Parathyroid adenoma (tissue), 2 donors: ENCODE measurements around the gene TBC1D5.
"Not testable (repeated sequence)": the region's sequence is repeated elsewhere in the genome, so short reads cannot be mapped to it uniquely, and the experiment has no call there.

Experiments used
- H2AFZ ChIP-seq: fragments of 300-600 bp; sonication (generic); one replicate; pipeline ENCODE4 v1.7.0; 2017; ENCODE audit warnings: antibody characterized with exemption, mild to moderate bottlenecking
- H3K27ac ChIP-seq: fragments of 300-600 bp; sonication (generic); one replicate; pipeline ENCODE4 v1.7.0; 2017
- H3K27me3 ChIP-seq: fragments of 300-600 bp; sonication (generic); one replicate; pipeline ENCODE4 v1.7.0; 2017; ENCODE audit warnings: low read length; ENCODE audit not compliant: control insufficient read depth, insufficient read depth
- H3K36me3 ChIP-seq: fragments of 300-600 bp; sonication (generic); one replicate; pipeline ENCODE4 v1.7.0; 2017; ENCODE audit warnings: low read length; ENCODE audit not compliant: control insufficient read depth, insufficient read depth
- H3K4me1 ChIP-seq: fragments of 300-600 bp; sonication (generic); one replicate; pipeline ENCODE4 v1.7.0; 2017; ENCODE audit warnings: control low read depth
- H3K4me2 ChIP-seq: fragments of 300-600 bp; sonication (generic); one replicate; pipeline ENCODE4 v1.7.0; 2017; ENCODE audit warnings: low read length
- H3K4me3 ChIP-seq: fragments of 300-600 bp; sonication (generic); one replicate; pipeline ENCODE4 v1.7.0; 2017; ENCODE audit warnings: low read depth, low read length
- H3K79me2 ChIP-seq: fragments of 300-600 bp; sonication (generic); one replicate; pipeline ENCODE4 v1.7.0; 2017; ENCODE audit warnings: control low read depth
- H3K9ac ChIP-seq: fragments of 300-600 bp; sonication (generic); one replicate; pipeline ENCODE4 v1.7.0; 2017; ENCODE audit warnings: mild to moderate bottlenecking
- H3K9me3 ChIP-seq: fragments of 300-600 bp; sonication (generic); one replicate; pipeline ENCODE4 v1.7.0; 2017; ENCODE audit warnings: low read length; ENCODE audit not compliant: control insufficient read depth
- TF ChIP-seq, protein P1 (sequence below): fragments of 300-600 bp; sonication (generic); IDR thresholded peaks from one replicate; pipeline ENCODE4 v1.7.0; 2017; ENCODE audit warnings: antibody characterized with exemption, mild to moderate bottlenecking
- donor health status: primary hyperparathyroidism.

The TBC1D5 gene

DNA sequence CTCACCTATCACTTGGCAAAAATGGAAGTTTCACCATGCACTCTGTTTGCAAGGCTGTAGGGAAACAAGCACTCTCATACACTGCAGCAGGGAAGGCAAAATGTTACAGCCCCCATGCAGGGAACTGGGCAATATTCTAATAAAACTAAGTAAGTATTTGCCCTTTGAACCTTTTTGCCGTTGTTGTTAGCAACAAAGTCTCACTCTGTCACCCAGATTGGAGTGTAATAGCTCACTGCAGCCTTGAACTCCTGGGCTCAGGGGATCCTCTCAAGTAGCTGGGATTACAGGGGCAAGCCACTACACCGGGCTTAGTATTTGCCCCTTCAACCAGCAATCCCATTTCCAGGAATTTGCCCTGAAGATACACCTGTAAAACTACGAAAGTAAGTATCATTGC, 122.5 kb downstream of the TBC1D5 start:
- H3K9me3 ChIP-seq, result no peaks in the 10 kb centered on the region
- no peak overlapping the region for H3K27ac ChIP-seq

DNA sequence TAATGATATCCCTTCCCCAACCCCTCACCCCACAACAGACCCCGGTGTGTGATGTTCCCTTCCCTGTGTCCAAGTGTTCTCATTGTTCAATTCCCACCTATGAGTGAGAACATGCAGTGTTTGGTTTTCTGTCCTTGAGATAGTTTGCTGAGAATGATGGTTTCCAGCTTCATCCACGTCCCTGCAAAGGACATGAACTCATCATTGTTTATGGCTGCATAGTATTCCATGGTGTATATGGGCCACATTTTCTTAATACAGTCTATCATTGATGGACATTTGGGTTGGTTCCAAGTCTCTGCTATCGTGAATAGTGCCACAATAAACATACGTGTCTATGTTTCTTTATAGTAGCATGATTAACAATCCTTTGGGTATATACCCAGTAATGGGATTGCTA, 129.4 kb downstream of the TBC1D5 start:
- not testable (repeated sequence) for H3K79me2 ChIP-seq, H3K4me3 ChIP-seq, H3K4me1 ChIP-seq, H3K4me2 ChIP-seq, H3K9ac ChIP-seq, H3K36me3 ChIP-seq, H3K27ac ChIP-seq, H3K27me3 ChIP-seq, H2AFZ ChIP-seq, H3K9me3 ChIP-seq

More for the DNA sequence above, 122.5 kb downstream of the TBC1D5 start:
- H3K27me3 ChIP-seq, result no peaks in the 10 kb centered on the region
- H3K4me1 ChIP-seq, result no peaks in the 10 kb centered on the region
- H3K4me2 ChIP-seq, result no peak overlapping the region
- no peak overlapping the region for H2AFZ ChIP-seq
- TF ChIP-seq, protein P1, sequence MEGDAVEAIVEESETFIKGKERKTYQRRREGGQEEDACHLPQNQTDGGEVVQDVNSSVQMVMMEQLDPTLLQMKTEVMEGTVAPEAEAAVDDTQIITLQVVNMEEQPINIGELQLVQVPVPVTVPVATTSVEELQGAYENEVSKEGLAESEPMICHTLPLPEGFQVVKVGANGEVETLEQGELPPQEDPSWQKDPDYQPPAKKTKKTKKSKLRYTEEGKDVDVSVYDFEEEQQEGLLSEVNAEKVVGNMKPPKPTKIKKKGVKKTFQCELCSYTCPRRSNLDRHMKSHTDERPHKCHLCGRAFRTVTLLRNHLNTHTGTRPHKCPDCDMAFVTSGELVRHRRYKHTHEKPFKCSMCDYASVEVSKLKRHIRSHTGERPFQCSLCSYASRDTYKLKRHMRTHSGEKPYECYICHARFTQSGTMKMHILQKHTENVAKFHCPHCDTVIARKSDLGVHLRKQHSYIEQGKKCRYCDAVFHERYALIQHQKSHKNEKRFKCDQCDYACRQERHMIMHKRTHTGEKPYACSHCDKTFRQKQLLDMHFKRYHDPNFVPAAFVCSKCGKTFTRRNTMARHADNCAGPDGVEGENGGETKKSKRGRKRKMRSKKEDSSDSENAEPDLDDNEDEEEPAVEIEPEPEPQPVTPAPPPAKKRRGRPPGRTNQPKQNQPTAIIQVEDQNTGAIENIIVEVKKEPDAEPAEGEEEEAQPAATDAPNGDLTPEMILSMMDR, result no peak
- H3K79me2 ChIP-seq, result peaks cover 5% of the 10 kb centered on the region
- no peak overlapping the region for H3K9ac ChIP-seq
- H3K4me3 ChIP-seq, result no peak overlapping the region
- no peaks in the 10 kb centered on the region for H3K36me3 ChIP-seq

DNA sequence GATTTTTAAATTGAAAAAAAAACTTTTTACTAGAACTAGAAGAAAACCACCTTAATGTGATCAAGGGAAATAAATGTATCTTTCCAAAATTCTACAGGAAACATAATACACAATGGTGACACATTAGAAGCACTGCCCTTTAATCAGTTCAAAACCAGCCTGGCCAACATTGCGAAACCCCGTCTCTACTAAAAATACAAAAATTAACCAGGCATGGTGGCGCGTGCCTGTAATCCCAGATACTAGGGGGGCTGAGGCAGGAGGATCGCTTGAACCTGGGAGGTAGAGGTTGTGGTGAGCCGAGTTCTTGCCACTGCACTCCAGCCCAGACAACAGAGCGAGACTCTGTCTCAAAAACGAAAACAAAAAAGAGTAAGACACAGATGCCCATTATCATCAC, 134.5 kb downstream of the TBC1D5 start:
- H3K9me3 ChIP-seq, result no peaks in the 10 kb centered on the region

DNA sequence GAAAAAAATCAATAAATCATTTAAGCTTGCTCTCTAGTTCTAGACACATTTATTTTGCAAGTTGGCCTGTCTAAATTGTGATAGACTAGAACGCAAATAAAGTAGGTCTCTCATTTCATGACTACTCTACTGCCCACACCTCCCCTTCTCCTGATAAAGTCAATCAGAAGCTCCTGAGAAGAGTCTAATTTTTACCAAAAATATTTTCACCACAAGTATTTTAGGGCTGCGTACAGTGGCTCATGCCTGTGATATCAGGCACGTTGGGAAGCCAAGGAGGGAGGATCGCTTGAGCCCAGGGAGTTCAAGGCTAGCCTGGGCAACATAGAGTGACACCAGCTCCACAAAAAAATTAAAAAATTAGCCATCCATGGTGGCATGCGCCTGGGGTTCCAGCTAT, 136.5 kb downstream of the TBC1D5 start:
- no peak overlapping the region for H2AFZ ChIP-seq
- H3K9me3 ChIP-seq, result no peaks in the 10 kb centered on the region
- no peak overlapping the region for H3K27ac ChIP-seq
- no peaks in the 10 kb centered on the region for H3K4me1 ChIP-seq
- H3K4me3 ChIP-seq, result no peak overlapping the region
- TF ChIP-seq, protein P1, result no peak
- no peaks in the 10 kb centered on the region for H3K79me2 ChIP-seq
- H3K36me3 ChIP-seq, result no peaks in the 10 kb centered on the region
- no peaks in the 10 kb centered on the region for H3K27me3 ChIP-seq
- H3K4me2 ChIP-seq, result no peak overlapping the region
- no peak overlapping the region for H3K9ac ChIP-seq

More for the DNA sequence above, 134.5 kb downstream of the TBC1D5 start:
- Histone ChIP-seq H3K9ac (no peak overlapping the region), H3K4me3 (no peak overlapping the region), H3K36me3 (no peaks in the 10 kb centered on the region), H3K79me2 (no peaks in the 10 kb centered on the region), H3K4me1 (no peaks in the 10 kb centered on the region), H2AFZ (no peak overlapping the region), H3K27me3 (no peaks in the 10 kb centered on the region), H3K27ac (no peak overlapping the region), H3K4me2 (no peak overlapping the region)
- TF ChIP-seq, protein P1, result no peak

DNA sequence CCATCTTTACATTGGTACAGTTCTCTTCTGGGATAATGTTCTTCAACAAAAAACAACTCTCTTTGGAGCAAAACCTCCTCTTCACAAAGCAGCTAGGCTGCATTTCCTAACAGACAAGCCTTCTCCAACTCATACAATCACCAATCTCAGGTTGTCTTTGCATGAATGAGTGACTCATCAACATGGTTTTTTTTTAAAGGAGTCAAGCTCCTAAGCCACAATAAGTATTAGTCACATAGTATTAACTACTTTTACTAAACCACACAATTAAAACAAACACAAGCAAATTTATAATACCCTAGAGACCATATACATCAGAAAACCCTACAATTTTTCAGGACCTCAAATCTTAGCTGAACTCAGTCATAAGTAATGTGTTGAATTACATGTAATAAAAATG, 137.4 kb downstream of the TBC1D5 start:
- Histone ChIP-seq H3K4me1 (no peaks in the 10 kb centered on the region), H3K27ac (no peak overlapping the region), H3K79me2 (no peaks in the 10 kb centered on the region), H2AFZ (no peak overlapping the region), H3K9me3 (no peaks in the 10 kb centered on the region), H3K4me2 (no peak overlapping the region), H3K9ac (no peak overlapping the region), H3K27me3 (no peaks in the 10 kb centered on the region), H3K4me3 (no peak overlapping the region), H3K36me3 (no peaks in the 10 kb centered on the region)
- TF ChIP-seq, protein P1, result no peak
